Panc1 (cell line): ENCODE data around the gene LYRM4. TPM values are rescaled to one million over a fixed set of nuclear protein-coding genes. Genes with fewer than 3 reads are reported as not detected.

Source experiments
- ATAC-seq: fragments of 200-7000 bp; cut with Tn5 transposase; 2 replicates; pipeline ENCODE4 v1.9.1; 2020; ENCODE audit warnings: mild to moderate bottlenecking, moderate library complexity
- BruUV-seq: library from RNA; stranded (reverse); fragments of 400-500 nt; replicated peaks from 2 replicates; lab custom pipeline; 2021; lab: Mats Ljungman, UMichigan
- CTCF ChIA-PET: fragments of 300-600 bp; sonication (Branson Sonifier 250); formaldehyde crosslinking; loops from one replicate; lab custom pipeline; 2022; ENCODE audit warnings: antibody characterized with exemption; lab: Charles Lee
- POLR2A ChIA-PET: fragments of 300-600 bp; sonication (Branson Sonifier 250); formaldehyde crosslinking; loops from one replicate; lab custom pipeline; 2022; ENCODE audit warnings: antibody characterized with exemption; lab: Charles Lee
- DNase-seq: peaks from one replicate; pipeline ENCODE4 v3.0.0-alpha.2; 2010; ENCODE audit warnings: low read depth, low spot score
- H3K27ac ChIP-seq: 2 replicates; pipeline ENCODE4 v1.5.1; 2011; ENCODE audit warnings: mild to moderate bottlenecking, low read length, inconsistent platforms
- H3K27me3 ChIP-seq: fragments of 200-500 bp; sonication (Bioruptor generic); 2 replicates; pipeline ENCODE4 v1.6.0; 2014; ENCODE audit warnings: low read length, inconsistent platforms; ENCODE audit not compliant: control insufficient read depth, insufficient read depth
- H3K36me3 ChIP-seq: fragments of 200-500 bp; sonication (Bioruptor generic); 2 replicates; pipeline ENCODE4 v1.5.1; 2014; ENCODE audit warnings: inconsistent platforms, mild to moderate bottlenecking, low read length, moderate library complexity; ENCODE audit not compliant: control insufficient read depth, insufficient read depth
- H3K4me1 ChIP-seq: 2 replicates; pipeline ENCODE4 v1.5.1; 2011; ENCODE audit warnings: inconsistent platforms, mild to moderate bottlenecking, low read length, moderate library complexity; ENCODE audit not compliant: control insufficient read depth, insufficient read depth
- H3K4me3 ChIP-seq, 2 experiments: 2 replicates each; pipeline ENCODE4 v1.5.1; 2011 to 2012; ENCODE audit warnings: low read depth in 2 of 2, low read length in 2 of 2, mild to moderate bottlenecking in 2 of 2, inconsistent platforms in 1 of 2, moderate library complexity in 1 of 2
- H3K9me3 ChIP-seq: fragments of 200-500 bp; sonication (Bioruptor generic); 2 replicates; pipeline ENCODE4 v1.5.1; 2014; ENCODE audit warnings: low read depth, mild to moderate bottlenecking, inconsistent platforms, low read length, moderate library complexity; ENCODE audit not compliant: control insufficient read depth, insufficient read depth
- CTCF ChIP-seq: fragments of 450-650 bp; IDR thresholded peaks from 2 replicates; pipeline ENCODE4 v1.5.1; 2017; ENCODE audit warnings: mild to moderate bottlenecking
- POLR2AphosphoS5 ChIP-seq: IDR thresholded peaks from 2 replicates; pipeline ENCODE4 v1.6.1; 2012; ENCODE audit warnings: mild to moderate bottlenecking, low read depth, low read length, moderate library complexity
- REST ChIP-seq, 2 experiments: IDR thresholded peaks; 2 replicates each; pipeline ENCODE4 v1.6.1; 2011 to 2012; ENCODE audit warnings: low read depth in 2 of 2, control low read depth in 1 of 2, low read length in 1 of 2, mild to moderate bottlenecking in 1 of 2, moderate library complexity in 1 of 2; ENCODE audit not compliant: insufficient read depth in 1 of 2
- SIN3A ChIP-seq: IDR thresholded peaks from 2 replicates; pipeline ENCODE4 v1.6.1; 2012; ENCODE audit warnings: low read depth, mild to moderate bottlenecking, low read length, moderate library complexity, borderline replicate concordance; ENCODE audit not compliant: insufficient read depth
- TCF7L2 ChIP-seq: IDR thresholded peaks from 2 replicates; pipeline ENCODE4 v1.6.1; 2011; ENCODE audit warnings: mild to moderate bottlenecking, low read depth, low read length, inconsistent platforms
- in situ Hi-C: cut with HindIII; loops from 2 replicates; pipeline ENCODE4 v1.10.0; 2016; ENCODE audit warnings: low sequenced_read_pairs, low pct_unique_long_range_greater_than_20kb
- intact Hi-C: fragments of 100-400 bp; cut with micrococcal nuclease; formaldehyde crosslinking; loops from one replicate; pipeline ENCODE4 v1.10.0; 2022; ENCODE audit not compliant: unreplicated experiment
- total RNA-seq: library from RNA; stranded (reverse); gene quantifications from one replicate; pipeline ENCODE4 v1.2.1, GENCODE V29; 2021; ENCODE audit not compliant: unreplicated experiment

LYRM4 gene
- total RNA-seq, 1 experiment from 2014 or later, result 27.4 TPM

- in situ Hi-C loops, result no loop called here
- no peak overlapping the region for H3K4me3 ChIP-seq
- no peaks in the 10 kb centered on the region for H3K4me1 ChIP-seq
- intact Hi-C loops, result no loop called here
- BruUV-seq, result no TSS peak
- H3K27ac ChIP-seq, result no peak overlapping the region
- no peaks in the 10 kb centered on the region for H3K36me3 ChIP-seq
- DNase-seq, result no peak
- POLR2A ChIA-PET, result no interaction called here
- CTCF ChIA-PET, result no interaction called here
- no peaks in the 10 kb centered on the region for H3K9me3 ChIP-seq
- no peak for TF ChIP-seq TCF7L2
- no peak for TF ChIP-seq REST (IDR thresholded peaks at IDR 0.05; ENCODE audit: insufficient read depth in 1 of 2, low read depth in 2 of 2, low read length in 1 of 2)
- TF ChIP-seq CTCF, result no peak
- no peak for TF ChIP-seq SIN3A
- no peak for ATAC-seq
- no peaks in the 10 kb centered on the region for H3K27me3 ChIP-seq
These were observed 183.8 kb downstream of the LYRM4 start for GRCh38 chr6:5076931-5077330.

GRCh38 chr6:5073992-5074391 lies 186.8 kb downstream of the LYRM4 start:
- Histone ChIP-seq H3K9me3 (no peaks in the 10 kb centered on the region), H3K27me3 (no peaks in the 10 kb centered on the region), H3K27ac (no peak overlapping the region), H3K36me3 (no peaks in the 10 kb centered on the region), H3K4me1 (no peaks in the 10 kb centered on the region), H3K4me3 (no peak overlapping the region)
- in situ Hi-C loops, result no loop called here
- TF ChIP-seq TCF7L2 (no peak), REST (IDR thresholded peaks at IDR 0.05; ENCODE audit: insufficient read depth in 1 of 2, low read depth in 2 of 2, low read length in 1 of 2) (no peak), CTCF (no peak), SIN3A (no peak), POLR2AphosphoS5 (no peak)
- CTCF ChIA-PET, result no interaction called here
- POLR2A ChIA-PET, result no interaction called here
- intact Hi-C loops, result no loop called here
- DNase-seq (no peak), ATAC-seq (no peak)
- no TSS peak for BruUV-seq
